Measurements from ENCODE around the gene SLC13A5.
A peak's percentile ranks its signal among the peaks of the same experiment; 100 is the strongest.
"Not testable (repeated sequence)": the region's sequence is repeated elsewhere in the genome, so short reads cannot be mapped to it uniquely, and the experiment has no call there.

Gene SLC13A5

GRCh38 chr17:6660805-6661463, 52.2 kb downstream of the SLC13A5 start:
- no peak for DNase-seq

- no peak for DNase-seq
These were observed 53.1 kb downstream of the SLC13A5 start for GRCh38 chr17:6660101-6660500.

- DNase-seq: not testable (repeated sequence)
These were observed 54.8 kb downstream of the SLC13A5 start for GRCh38 chr17:6658411-6658810.

GRCh38 chr17:6657633-6658287, 55.4 kb downstream of the SLC13A5 start:
- no peak for DNase-seq

GRCh38 chr17:6656797-6657632, 56.2 kb downstream of the SLC13A5 start:
- not testable (repeated sequence) for DNase-seq

GRCh38 chr17:6655732-6656361, 57.3 kb downstream of the SLC13A5 start:
- not testable (repeated sequence) for DNase-seq

GRCh38 chr17:6654841-6655731, 58.1 kb downstream of the SLC13A5 start:
- no peak for DNase-seq

- peak; percentile 30 for DNase-seq
These were observed 61.2 kb downstream of the SLC13A5 start for GRCh38 chr17:6651919-6652452.

- DNase-seq: peak; percentile 94
These were observed 61.7 kb downstream of the SLC13A5 start, which contains the start of the genes C17orf100 and MED31 for GRCh38 chr17:6651354-6651918. Gene C17orf100, plus strand, starts transcription at chr17:6651762. Its CDS starts 152 bp downstream, at chr17:6651914. Gene MED31, minus strand, starts transcription at chr17:6651605. Its CDS starts 77 bp downstream, at chr17:6651528.

GRCh38 chr17:6648181-6648580, 65.0 kb downstream of the SLC13A5 start:
- no peak for DNase-seq

- no peak for DNase-seq
These were observed 69.6 kb downstream of the SLC13A5 start for GRCh38 chr17:6643451-6644125.

- DNase-seq: no peak
These were observed 70.6 kb downstream of the SLC13A5 start for GRCh38 chr17:6642592-6642991.

- DNase-seq: no peak
These were observed 71.8 kb downstream of the SLC13A5 start for GRCh38 chr17:6641247-6641863.

- DNase-seq: peak; percentile 92
These were observed 72.5 kb downstream of the SLC13A5 start, which contains the start of the genes KIAA0753 and TXNDC17 for GRCh38 chr17:6640536-6641246. Gene KIAA0753, minus strand, starts transcription at chr17:6640711. Its CDS starts 5,608 bp downstream, at chr17:6635103. Gene TXNDC17, plus strand, starts transcription at chr17:6641060. Its CDS starts 23 bp downstream, at chr17:6641083.

GRCh38 chr17:6639586-6640535, 73.3 kb downstream of the SLC13A5 start:
- DNase-seq: peak; percentile 46

- DNase-seq: no peak
These were observed 74.1 kb downstream of the SLC13A5 start for GRCh38 chr17:6639014-6639585.

All from fibroblast of skin of back (primary cell).